ENCODE data around the gene RPL35. TPM values are rescaled to one million over a fixed set of nuclear protein-coding genes. Genes with fewer than 3 reads are reported as not detected.

Gene RPL35
- polyA plus RNA-seq, 1 of the 3 experiments (the other 2 are of a cell fraction) = 5,348 TPM

GRCh38 chr9:124879226-124879625 lies 17.5 kb upstream of the RPL35 start:
- Histone ChIP-seq H3K9me2 (no peaks in the 10 kb centered on the region), H3K9ac (no peak overlapping the region), H3K4me1 (ENCODE audit: control insufficient read depth in 1 of 2, insufficient read depth in 2 of 2, low read depth in 1 of 2, low read length in 1 of 2) (no peaks in the 10 kb centered on the region), H3K36me3 (replicated peaks in 1 of 2; ENCODE audit: control insufficient read depth in 1 of 2, insufficient read depth in 2 of 2, low read length in 1 of 2) (peaks cover 34 to 78% of the 10 kb centered on the region in 2 experiments), H3K4me3 (ENCODE audit: low read depth in 2 of 2, low read length in 1 of 2) (no peak overlapping the region), H3K4me2 (no peak overlapping the region), H3K27me3 (ENCODE audit: insufficient read depth) (no peaks in the 10 kb centered on the region), H3K27ac (ENCODE audit: low read depth in 2 of 2, low read length in 1 of 2) (no peak overlapping the region), H3K79me2 (ENCODE audit: insufficient read depth) (peaks cover 28% of the 10 kb centered on the region; the same call in 1 of the 2 replicates), H2AFZ (ENCODE audit: low read depth) (no peak overlapping the region), H4K20me1 (ENCODE audit: insufficient read depth) (0 out of 2 replicates have a peak, but pooled peaks cover 6% of the 10 kb centered on the region), H3F3A (replicated peaks; ENCODE audit: insufficient read depth) (peaks cover 21% of the 10 kb centered on the region), H3K9me3 (no peaks in the 10 kb centered on the region)
- TF ChIP-seq EP300 (IDR thresholded peaks at IDR 0.05; ENCODE audit: borderline replicate concordance in 1 of 2, low read depth in 1 of 2, low read length in 1 of 2) (no peak), SMC3 (IDR thresholded peaks at IDR 0.05; ENCODE audit: low read depth, low read length) (no peak), MXI1 (IDR thresholded peaks at IDR 0.05; ENCODE audit: low read depth, low read length) (no peak), RFX5 (IDR thresholded peaks at IDR 0.05; ENCODE audit: low read length) (no peak), GABPA (IDR thresholded peaks at IDR 0.05; ENCODE audit: low read depth) (no peak), NFIC (IDR thresholded peaks at IDR 0.05; ENCODE audit: borderline replicate concordance) (no peak), USF1 (IDR thresholded peaks at IDR 0.05; ENCODE audit: borderline replicate concordance, low read depth) (no peak), RCOR1 (IDR thresholded peaks at IDR 0.05; ENCODE audit: low read length) (no peak), FOSL2 (IDR thresholded peaks at IDR 0.05; ENCODE audit: borderline replicate concordance, low read depth) (no peak), MAX (IDR thresholded peaks at IDR 0.05; ENCODE audit: low read depth) (no peak)
- 88% methylated on average over 10 of the region's 10 CpGs for WGBS (ENCODE audit: low lambda C conversion rate)
- ChIA-PET CTCF (interaction anchor here (1.2 kb wide), 1 partner anchor 27 kb away, joined by 3 read pairs; no protein-coding TSS in a partner anchor), POLR2A (no interaction called here)
- no peak for DNase-seq

- Histone ChIP-seq H3K4me2 (no peak overlapping the region), H3K27ac (ENCODE audit: low read depth in 2 of 2, low read length in 1 of 2) (no peak overlapping the region; a peak in 2 of 4 replicates), H3K79me2 (ENCODE audit: insufficient read depth) (peaks cover 35% of the 10 kb centered on the region), H3K9ac (no peak overlapping the region), H3K27me3 (ENCODE audit: insufficient read depth) (no peaks in the 10 kb centered on the region), H3K9me3 (no peaks in the 10 kb centered on the region), H3K36me3 (replicated peaks in 1 of 2; ENCODE audit: control insufficient read depth in 1 of 2, insufficient read depth in 2 of 2, low read length in 1 of 2) (peaks cover 39 to 82% of the 10 kb centered on the region in 2 experiments), H3K4me3 (ENCODE audit: low read depth in 2 of 2, low read length in 1 of 2) (no peak overlapping the region), H2AFZ (ENCODE audit: low read depth) (no peak overlapping the region), H3F3A (replicated peaks; ENCODE audit: insufficient read depth) (peaks cover 21% of the 10 kb centered on the region), H3K4me1 (ENCODE audit: control insufficient read depth in 1 of 2, insufficient read depth in 2 of 2, low read depth in 1 of 2, low read length in 1 of 2) (no peaks in the 10 kb centered on the region), H4K20me1 (ENCODE audit: insufficient read depth) (peaks cover 12% of the 10 kb centered on the region), H3K9me2 (no peaks in the 10 kb centered on the region)
- CTCF ChIA-PET = interaction anchor here (1.0 to 2.0 kb wide), 4 partner anchors 9 to 497 kb away, joined by 3 to 5 read pairs (median 3); partner anchors contain the start of gene SCAI
- 100% methylated on average over 6 of the region's 6 CpGs for WGBS (ENCODE audit: low lambda C conversion rate)
- TF ChIP-seq TEAD4 (IDR thresholded peaks at IDR 0.05; ENCODE audit: borderline replicate concordance, insufficient read depth) (no peak), PBX3 (IDR thresholded peaks at IDR 0.05) (no peak), TAF1 (IDR thresholded peaks at IDR 0.05; ENCODE audit: borderline replicate concordance, low read depth, low read length) (no peak), ZBTB33 (IDR thresholded peaks at IDR 0.05; ENCODE audit: borderline replicate concordance, low read depth) (no peak), MEF2A (IDR thresholded peaks at IDR 0.05; ENCODE audit: borderline replicate concordance, low read depth) (no peak), MAX (IDR thresholded peaks at IDR 0.05; ENCODE audit: low read depth) (no peak), GATA2 (CRISPR knock-in tag; IDR thresholded peaks at IDR 0.05) (no peak), MXI1 (IDR thresholded peaks at IDR 0.05; ENCODE audit: low read depth, low read length) (no peak), EZH2phosphoT487 (IDR thresholded peaks at IDR 0.05; ENCODE audit: borderline replicate concordance, low read depth) (no peak), POLR2AphosphoS5 (IDR thresholded peaks at IDR 0.05; ENCODE audit: low read depth, low read length) (no peak; the same call in 1 of the 2 replicates), RFX5 (IDR thresholded peaks at IDR 0.05; ENCODE audit: low read length) (no peak), FOSL2 (IDR thresholded peaks at IDR 0.05; ENCODE audit: borderline replicate concordance, low read depth) (no peak), CTCF (IDR thresholded peaks at IDR 0.05) (no peak), NFIC (IDR thresholded peaks at IDR 0.05; ENCODE audit: borderline replicate concordance) (no peak), EP300 (IDR thresholded peaks at IDR 0.05; ENCODE audit: borderline replicate concordance in 1 of 2, low read depth in 1 of 2, low read length in 1 of 2) (no peak), RAD21 (IDR thresholded peaks at IDR 0.05; ENCODE audit: low read length) (no peak)
- DNase-seq = no peak
- POLR2A ChIA-PET = no interaction called here
Observed at GRCh38 chr9:124878518-124878917, 16.8 kb upstream of the RPL35 start.

Data from SK-N-SH (cell line).